Right lung (tissue), 5 donors: ENCODE results near the gene WNT6. TPM values are rescaled to one million over a fixed set of nuclear protein-coding genes. Genes with fewer than 3 reads are reported as not detected.
"Not testable (repeated sequence)": the region's sequence is repeated elsewhere in the genome, so short reads cannot be mapped to it uniquely, and the experiment has no call there.

Experiments used
- DNase-seq, 2 donors: peaks; one replicate each; pipeline ENCODE4 v3.0.0-alpha.2; 2013
- polyA plus RNA-seq, 5 donors: library from polyadenylated mRNA; unstranded; fragments of 120-200 nt; gene quantifications; one replicate each; pipeline versions ENCODE4 v1.2.1 to v1.2.3, GENCODE V29; 2013; ENCODE audit warnings: inconsistent platforms in 1 of 5, low replicate concordance in 1 of 5; ENCODE audit not compliant: insufficient read length in 5 of 5, insufficient read depth in 1 of 5

WNT6 gene
- polyA plus RNA-seq, 5 donors: 0.10 TPM; not detected in 4

GRCh38 chr2:218830526-218831306 is 28.9 kb upstream of the WNT6 start:
- no peak for DNase-seq

- no peak for DNase-seq
Measured at GRCh38 chr2:218831378-218831990, 28.1 kb upstream of the WNT6 start, which contains the start of gene PRKAG3. Gene PRKAG3 (minus strand): TSS chr2:218831803.

GRCh38 chr2:218832081-218832480 is 27.5 kb upstream of the WNT6 start:
- no peak for DNase-seq

GRCh38 chr2:218832520-218832919 is 27.1 kb upstream of the WNT6 start:
- DNase-seq: no peak

- DNase-seq: no peak
Measured at GRCh38 chr2:218833023-218833609, 26.5 kb upstream of the WNT6 start.

- no peak for DNase-seq
Measured at GRCh38 chr2:218834685-218835084, 24.9 kb upstream of the WNT6 start.

GRCh38 chr2:218837495-218837894 is 22.1 kb upstream of the WNT6 start:
- DNase-seq: no peak

- no peak for DNase-seq
Measured at GRCh38 chr2:218839430-218839829, 20.2 kb upstream of the WNT6 start.

- no peak for DNase-seq
Measured at GRCh38 chr2:218839888-218840287, 19.7 kb upstream of the WNT6 start.

GRCh38 chr2:218844334-218844733 is 15.3 kb upstream of the WNT6 start:
- not testable (repeated sequence) for DNase-seq

- DNase-seq: not testable (repeated sequence)
Measured at GRCh38 chr2:218846963-218847362, 12.6 kb upstream of the WNT6 start.

- no peak for DNase-seq
Measured at GRCh38 chr2:218849721-218850120, 9.9 kb upstream of the WNT6 start.

- no peak for DNase-seq
Measured at GRCh38 chr2:218850796-218851195, 8.8 kb upstream of the WNT6 start.

- DNase-seq: no peak
Measured at GRCh38 chr2:218851286-218851685, 8.3 kb upstream of the WNT6 start.

GRCh38 chr2:218852911-218853667 is 6.5 kb upstream of the WNT6 start:
- DNase-seq: peak in 1 of 2 donors; percentile 32

GRCh38 chr2:218853766-218854165 is 5.8 kb upstream of the WNT6 start:
- DNase-seq: no peak

GRCh38 chr2:218854860-218855259 is 4.7 kb upstream of the WNT6 start:
- no peak for DNase-seq

GRCh38 chr2:218855305-218856166 is 4.1 kb upstream of the WNT6 start:
- no peak for DNase-seq

- no peak for DNase-seq
Measured at GRCh38 chr2:218856167-218856895, 3.3 kb upstream of the WNT6 start.

GRCh38 chr2:218856896-218857243 is 2.7 kb upstream of the WNT6 start:
- DNase-seq: no peak
